ENCODE results near the gene SEL1L.

- TF ChIP-seq, protein P1, sequence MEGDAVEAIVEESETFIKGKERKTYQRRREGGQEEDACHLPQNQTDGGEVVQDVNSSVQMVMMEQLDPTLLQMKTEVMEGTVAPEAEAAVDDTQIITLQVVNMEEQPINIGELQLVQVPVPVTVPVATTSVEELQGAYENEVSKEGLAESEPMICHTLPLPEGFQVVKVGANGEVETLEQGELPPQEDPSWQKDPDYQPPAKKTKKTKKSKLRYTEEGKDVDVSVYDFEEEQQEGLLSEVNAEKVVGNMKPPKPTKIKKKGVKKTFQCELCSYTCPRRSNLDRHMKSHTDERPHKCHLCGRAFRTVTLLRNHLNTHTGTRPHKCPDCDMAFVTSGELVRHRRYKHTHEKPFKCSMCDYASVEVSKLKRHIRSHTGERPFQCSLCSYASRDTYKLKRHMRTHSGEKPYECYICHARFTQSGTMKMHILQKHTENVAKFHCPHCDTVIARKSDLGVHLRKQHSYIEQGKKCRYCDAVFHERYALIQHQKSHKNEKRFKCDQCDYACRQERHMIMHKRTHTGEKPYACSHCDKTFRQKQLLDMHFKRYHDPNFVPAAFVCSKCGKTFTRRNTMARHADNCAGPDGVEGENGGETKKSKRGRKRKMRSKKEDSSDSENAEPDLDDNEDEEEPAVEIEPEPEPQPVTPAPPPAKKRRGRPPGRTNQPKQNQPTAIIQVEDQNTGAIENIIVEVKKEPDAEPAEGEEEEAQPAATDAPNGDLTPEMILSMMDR (IDR thresholded peaks at IDR 0.05): no peak
- no peak for TF ChIP-seq POLR2A (IDR thresholded peaks at IDR 0.05)
These were observed 37.8 kb upstream of the SEL1L start for GRCh38 chr14:81571437-81571836.

All from lower leg skin (tissue), 3 donors.